Panc1 (cell line): Measurements from ENCODE around the gene NFATC1. TPM values are rescaled to one million over a fixed set of nuclear protein-coding genes. Genes with fewer than 3 reads are reported as not detected.

ENCODE experiments used
- ATAC-seq: fragments of 200-7000 bp; cut with Tn5 transposase; 2 replicates; pipeline ENCODE4 v1.9.1; 2020; ENCODE audit warnings: mild to moderate bottlenecking, moderate library complexity
- BruUV-seq: library from RNA; stranded (reverse); fragments of 400-500 nt; replicated peaks from 2 replicates; lab custom pipeline; 2021; lab: Mats Ljungman, UMichigan
- CTCF ChIA-PET: fragments of 300-600 bp; sonication (Branson Sonifier 250); formaldehyde crosslinking; loops from one replicate; lab custom pipeline; 2022; ENCODE audit warnings: antibody characterized with exemption; lab: Charles Lee
- POLR2A ChIA-PET: fragments of 300-600 bp; sonication (Branson Sonifier 250); formaldehyde crosslinking; loops from one replicate; lab custom pipeline; 2022; ENCODE audit warnings: antibody characterized with exemption; lab: Charles Lee
- DNase-seq: peaks from one replicate; pipeline ENCODE4 v3.0.0-alpha.2; 2010; ENCODE audit warnings: low read depth, low spot score
- H3K27ac ChIP-seq: 2 replicates; pipeline ENCODE4 v1.5.1; 2011; ENCODE audit warnings: mild to moderate bottlenecking, low read length, inconsistent platforms
- H3K27me3 ChIP-seq: fragments of 200-500 bp; sonication (Bioruptor generic); 2 replicates; pipeline ENCODE4 v1.6.0; 2014; ENCODE audit warnings: low read length, inconsistent platforms; ENCODE audit not compliant: control insufficient read depth, insufficient read depth
- H3K36me3 ChIP-seq: fragments of 200-500 bp; sonication (Bioruptor generic); 2 replicates; pipeline ENCODE4 v1.5.1; 2014; ENCODE audit warnings: inconsistent platforms, mild to moderate bottlenecking, low read length, moderate library complexity; ENCODE audit not compliant: control insufficient read depth, insufficient read depth
- H3K4me1 ChIP-seq: 2 replicates; pipeline ENCODE4 v1.5.1; 2011; ENCODE audit warnings: inconsistent platforms, mild to moderate bottlenecking, low read length, moderate library complexity; ENCODE audit not compliant: control insufficient read depth, insufficient read depth
- H3K4me3 ChIP-seq, 2 experiments: 2 replicates each; pipeline ENCODE4 v1.5.1; 2011 to 2012; ENCODE audit warnings: low read depth in 2 of 2, low read length in 2 of 2, mild to moderate bottlenecking in 2 of 2, inconsistent platforms in 1 of 2, moderate library complexity in 1 of 2
- H3K9me3 ChIP-seq: fragments of 200-500 bp; sonication (Bioruptor generic); 2 replicates; pipeline ENCODE4 v1.5.1; 2014; ENCODE audit warnings: low read depth, mild to moderate bottlenecking, inconsistent platforms, low read length, moderate library complexity; ENCODE audit not compliant: control insufficient read depth, insufficient read depth
- SIN3A ChIP-seq: IDR thresholded peaks from 2 replicates; pipeline ENCODE4 v1.6.1; 2012; ENCODE audit warnings: low read depth, mild to moderate bottlenecking, low read length, moderate library complexity, borderline replicate concordance; ENCODE audit not compliant: insufficient read depth
- TCF7L2 ChIP-seq: IDR thresholded peaks from 2 replicates; pipeline ENCODE4 v1.6.1; 2011; ENCODE audit warnings: mild to moderate bottlenecking, low read depth, low read length, inconsistent platforms
- in situ Hi-C: cut with HindIII; loops from 2 replicates; pipeline ENCODE4 v1.10.0; 2016; ENCODE audit warnings: low sequenced_read_pairs, low pct_unique_long_range_greater_than_20kb
- intact Hi-C: fragments of 100-400 bp; cut with micrococcal nuclease; formaldehyde crosslinking; loops from one replicate; pipeline ENCODE4 v1.10.0; 2022; ENCODE audit not compliant: unreplicated experiment
- total RNA-seq: library from RNA; stranded (reverse); gene quantifications from one replicate; pipeline ENCODE4 v1.2.1, GENCODE V29; 2021; ENCODE audit not compliant: unreplicated experiment
- TF ChIP-seq, protein P1 (sequence below): fragments of 450-650 bp; IDR thresholded peaks from 2 replicates; pipeline ENCODE4 v1.5.1; 2017; ENCODE audit warnings: mild to moderate bottlenecking
- TF ChIP-seq, protein P2 (sequence below), 2 experiments: IDR thresholded peaks; 2 replicates each; pipeline ENCODE4 v1.6.1; 2011 to 2012; ENCODE audit warnings: low read depth in 2 of 2, control low read depth in 1 of 2, low read length in 1 of 2, mild to moderate bottlenecking in 1 of 2, moderate library complexity in 1 of 2; ENCODE audit not compliant: insufficient read depth in 1 of 2

The NFATC1 gene
- total RNA-seq, 1 experiment from 2014 or later: 30.8 TPM

DNA sequence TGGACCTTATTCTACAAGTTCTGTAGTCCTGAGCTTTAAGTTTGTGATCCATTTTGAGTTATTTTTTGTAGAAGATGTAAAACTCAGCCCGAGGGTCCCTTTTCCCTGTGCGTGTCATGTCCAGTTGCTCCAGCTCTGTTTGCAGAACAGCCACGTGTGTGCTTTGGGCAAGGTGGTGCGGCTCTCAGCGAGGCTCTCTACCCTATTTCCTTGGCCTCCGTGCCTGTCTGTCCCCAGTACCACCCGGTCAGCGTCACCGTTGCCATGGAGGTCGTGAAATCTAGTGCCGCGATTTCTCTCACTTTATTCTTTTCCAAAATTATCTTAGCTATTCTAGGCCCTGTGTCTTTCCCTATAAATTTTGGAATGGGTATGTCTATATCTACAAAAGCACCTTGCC is 142.9 kb downstream of the NFATC1 start:
- TF ChIP-seq TCF7L2: no peak
- Histone ChIP-seq H3K9me3 (no peaks in the 10 kb centered on the region), H3K4me1 (no peaks in the 10 kb centered on the region), H3K36me3 (no peaks in the 10 kb centered on the region), H3K27ac (no peak overlapping the region), H3K4me3 (no peak overlapping the region), H3K27me3 (peaks cover 23% of the 10 kb centered on the region)
- BruUV-seq: no TSS peak
- intact Hi-C loops (no loop called here), in situ Hi-C loops (no loop called here)
- DNase-seq: no peak
- no peak for ATAC-seq
- ChIA-PET CTCF (no interaction called here), POLR2A (interaction anchor here (0.6 kb wide), 1 partner anchor 612 kb away, joined by 3 read pairs; no protein-coding TSS in a partner anchor)

DNA sequence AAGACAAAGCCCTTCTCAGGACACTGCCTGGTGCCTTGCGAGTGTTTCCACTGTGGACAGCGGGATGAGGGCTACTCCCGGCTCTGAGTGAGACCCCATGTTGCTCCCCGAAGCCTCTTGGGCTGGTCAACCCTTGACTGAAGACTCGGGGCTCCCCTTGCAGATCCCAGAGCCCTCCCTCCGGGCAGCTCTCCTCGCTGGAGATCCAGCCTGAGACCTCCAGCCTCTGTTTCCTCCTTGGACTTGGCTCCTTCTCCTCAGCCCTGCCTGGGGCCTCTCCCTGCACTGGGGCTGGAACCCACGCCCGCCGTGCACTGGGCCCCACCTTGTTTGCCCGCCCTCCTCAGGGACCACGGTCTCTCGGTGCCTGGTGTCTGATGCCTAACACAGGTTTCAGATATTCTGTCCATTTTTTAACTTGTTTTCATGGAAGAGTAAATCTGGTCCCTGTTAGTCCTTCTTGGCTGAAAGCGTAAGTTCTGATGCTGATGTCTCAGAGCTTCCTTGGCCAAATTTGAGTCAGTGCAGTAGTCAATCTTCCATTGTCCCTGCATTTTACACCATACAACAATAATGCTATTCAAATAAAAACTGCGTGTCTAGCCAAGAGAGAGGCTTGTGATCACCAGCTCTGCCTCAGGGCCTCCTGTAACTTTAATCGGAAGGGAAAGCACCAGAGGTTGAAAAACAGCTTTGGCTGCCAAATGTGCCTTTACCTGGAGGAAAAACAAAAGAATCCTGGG is 144.6 kb downstream of the NFATC1 start:
- intact Hi-C loops: no loop called here
- TF ChIP-seq, protein P1, sequence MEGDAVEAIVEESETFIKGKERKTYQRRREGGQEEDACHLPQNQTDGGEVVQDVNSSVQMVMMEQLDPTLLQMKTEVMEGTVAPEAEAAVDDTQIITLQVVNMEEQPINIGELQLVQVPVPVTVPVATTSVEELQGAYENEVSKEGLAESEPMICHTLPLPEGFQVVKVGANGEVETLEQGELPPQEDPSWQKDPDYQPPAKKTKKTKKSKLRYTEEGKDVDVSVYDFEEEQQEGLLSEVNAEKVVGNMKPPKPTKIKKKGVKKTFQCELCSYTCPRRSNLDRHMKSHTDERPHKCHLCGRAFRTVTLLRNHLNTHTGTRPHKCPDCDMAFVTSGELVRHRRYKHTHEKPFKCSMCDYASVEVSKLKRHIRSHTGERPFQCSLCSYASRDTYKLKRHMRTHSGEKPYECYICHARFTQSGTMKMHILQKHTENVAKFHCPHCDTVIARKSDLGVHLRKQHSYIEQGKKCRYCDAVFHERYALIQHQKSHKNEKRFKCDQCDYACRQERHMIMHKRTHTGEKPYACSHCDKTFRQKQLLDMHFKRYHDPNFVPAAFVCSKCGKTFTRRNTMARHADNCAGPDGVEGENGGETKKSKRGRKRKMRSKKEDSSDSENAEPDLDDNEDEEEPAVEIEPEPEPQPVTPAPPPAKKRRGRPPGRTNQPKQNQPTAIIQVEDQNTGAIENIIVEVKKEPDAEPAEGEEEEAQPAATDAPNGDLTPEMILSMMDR: no peak
- TF ChIP-seq TCF7L2: no peak

DNA sequence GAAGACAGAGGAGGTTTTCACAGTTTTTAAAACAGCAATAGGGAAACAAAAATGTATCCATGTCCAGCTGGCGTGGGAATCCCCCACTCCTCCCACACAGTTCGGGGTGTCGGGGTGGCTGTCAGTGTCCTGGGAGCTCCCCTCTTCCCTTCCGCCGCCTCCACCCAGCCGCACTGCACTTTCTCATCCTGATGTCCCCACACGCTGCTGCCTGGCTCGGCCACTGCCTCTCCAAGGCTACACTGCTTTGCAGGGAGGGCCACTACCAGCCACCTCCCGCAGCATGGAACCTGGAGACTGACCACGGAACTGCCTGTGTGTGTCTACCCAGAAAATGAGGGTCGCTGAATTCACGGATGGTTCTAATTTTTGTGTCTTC is 145.2 kb downstream of the NFATC1 start:
- ChIA-PET CTCF (no interaction called here), POLR2A (no interaction called here)
- no peaks in the 10 kb centered on the region for H3K36me3 ChIP-seq
- H3K4me3 ChIP-seq: no peak overlapping the region
- in situ Hi-C loops (no loop called here), intact Hi-C loops (no loop called here)
- no peak for DNase-seq
- no peak overlapping the region for H3K27ac ChIP-seq
- peaks cover 21% of the 10 kb centered on the region for H3K27me3 ChIP-seq
- no TSS peak for BruUV-seq
- H3K9me3 ChIP-seq: no peaks in the 10 kb centered on the region
- TF ChIP-seq, protein P2, sequence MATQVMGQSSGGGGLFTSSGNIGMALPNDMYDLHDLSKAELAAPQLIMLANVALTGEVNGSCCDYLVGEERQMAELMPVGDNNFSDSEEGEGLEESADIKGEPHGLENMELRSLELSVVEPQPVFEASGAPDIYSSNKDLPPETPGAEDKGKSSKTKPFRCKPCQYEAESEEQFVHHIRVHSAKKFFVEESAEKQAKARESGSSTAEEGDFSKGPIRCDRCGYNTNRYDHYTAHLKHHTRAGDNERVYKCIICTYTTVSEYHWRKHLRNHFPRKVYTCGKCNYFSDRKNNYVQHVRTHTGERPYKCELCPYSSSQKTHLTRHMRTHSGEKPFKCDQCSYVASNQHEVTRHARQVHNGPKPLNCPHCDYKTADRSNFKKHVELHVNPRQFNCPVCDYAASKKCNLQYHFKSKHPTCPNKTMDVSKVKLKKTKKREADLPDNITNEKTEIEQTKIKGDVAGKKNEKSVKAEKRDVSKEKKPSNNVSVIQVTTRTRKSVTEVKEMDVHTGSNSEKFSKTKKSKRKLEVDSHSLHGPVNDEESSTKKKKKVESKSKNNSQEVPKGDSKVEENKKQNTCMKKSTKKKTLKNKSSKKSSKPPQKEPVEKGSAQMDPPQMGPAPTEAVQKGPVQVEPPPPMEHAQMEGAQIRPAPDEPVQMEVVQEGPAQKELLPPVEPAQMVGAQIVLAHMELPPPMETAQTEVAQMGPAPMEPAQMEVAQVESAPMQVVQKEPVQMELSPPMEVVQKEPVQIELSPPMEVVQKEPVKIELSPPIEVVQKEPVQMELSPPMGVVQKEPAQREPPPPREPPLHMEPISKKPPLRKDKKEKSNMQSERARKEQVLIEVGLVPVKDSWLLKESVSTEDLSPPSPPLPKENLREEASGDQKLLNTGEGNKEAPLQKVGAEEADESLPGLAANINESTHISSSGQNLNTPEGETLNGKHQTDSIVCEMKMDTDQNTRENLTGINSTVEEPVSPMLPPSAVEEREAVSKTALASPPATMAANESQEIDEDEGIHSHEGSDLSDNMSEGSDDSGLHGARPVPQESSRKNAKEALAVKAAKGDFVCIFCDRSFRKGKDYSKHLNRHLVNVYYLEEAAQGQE (IDR thresholded peaks at IDR 0.05; ENCODE audit: insufficient read depth in 1 of 2, low read depth in 2 of 2, low read length in 1 of 2): no peak
- TF ChIP-seq TCF7L2: no peak
- TF ChIP-seq, protein P1: no peak
- TF ChIP-seq SIN3A: no peak
- ATAC-seq: no peak
- H3K4me1 ChIP-seq: no peaks in the 10 kb centered on the region

More for the DNA sequence above, 144.6 kb downstream of the NFATC1 start:
- H3K36me3 ChIP-seq: no peaks in the 10 kb centered on the region
- no peaks in the 10 kb centered on the region for H3K9me3 ChIP-seq
- peaks cover 25% of the 10 kb centered on the region for H3K27me3 ChIP-seq
- H3K4me1 ChIP-seq: no peaks in the 10 kb centered on the region
- in situ Hi-C loops: no loop called here
- DNase-seq (no peak), ATAC-seq (no peak)
- no TSS peak for BruUV-seq
- ChIA-PET POLR2A (no interaction called here), CTCF (no interaction called here)
- H3K4me3 ChIP-seq: no peak overlapping the region
- H3K27ac ChIP-seq: no peak overlapping the region
